T-helper 2 cell (primary cell): ENCODE results near the gene NID2.

ENCODE experiments used
- DNase-seq, 5 experiments: peaks; one replicate each; pipeline versions ENCODE4 v3.0.0 to v3.0.0-alpha.2; 2012 to 2022

NID2 gene

GRCh38 chr14:52000019-52000582 is 68.8 kb downstream of the NID2 start:
- DNase-seq = no peak

DNA sequence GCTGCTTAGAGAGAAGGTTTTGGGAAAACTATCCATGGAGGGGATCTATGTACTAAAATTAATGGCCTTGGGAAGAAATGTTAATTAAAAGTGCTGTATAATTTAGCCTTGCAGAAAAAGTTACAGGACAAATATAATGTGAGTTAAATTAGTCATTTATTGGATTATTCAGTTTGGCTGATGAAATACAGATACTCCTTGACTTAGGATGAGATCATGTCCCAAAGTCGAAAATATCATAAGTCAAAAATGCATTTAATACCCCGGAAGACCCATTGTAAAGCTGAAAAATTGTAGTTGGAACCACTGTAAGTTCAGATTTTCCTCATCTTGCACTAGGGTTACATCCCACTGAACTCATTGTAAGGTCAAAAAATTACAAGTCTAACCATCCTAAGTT is 69.8 kb downstream of the NID2 start:
- no peak for DNase-seq

- DNase-seq = no peak
These were observed 70.5 kb downstream of the NID2 start for GRCh38 chr14:51998348-51998747.

DNA sequence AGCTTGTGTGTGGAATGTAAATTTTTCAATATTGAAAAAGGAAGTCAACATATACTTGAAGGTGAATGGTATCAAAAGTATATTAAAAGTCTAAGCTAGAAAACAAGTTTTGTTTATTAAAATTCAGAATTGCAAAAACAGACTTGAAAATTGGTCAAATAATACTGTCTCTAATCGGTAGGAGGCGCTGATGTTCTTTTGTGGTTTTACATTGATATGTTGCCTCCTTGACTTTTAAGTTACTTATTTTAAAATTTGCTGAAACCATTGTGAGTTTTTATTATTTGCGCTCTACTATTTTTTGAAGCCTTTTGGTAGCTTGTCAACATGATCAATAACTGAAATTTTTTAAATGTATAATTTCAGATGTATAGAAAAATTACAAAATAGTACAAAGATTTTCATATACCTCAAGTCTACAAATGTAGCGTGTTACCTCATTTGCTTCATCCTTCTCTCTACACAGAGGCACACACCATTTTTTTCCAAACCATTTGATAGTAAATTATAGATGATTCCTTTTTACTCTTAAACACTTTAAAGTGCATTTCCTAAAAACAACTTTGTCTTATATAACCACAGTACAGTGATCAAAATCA is 72.6 kb downstream of the NID2 start:
- DNase-seq = peak in 2 of 5 experiments; percentile 16 to 57

GRCh38 chr14:51993285-51993920 is 75.5 kb downstream of the NID2 start:
- peak in 1 of 5 experiments; percentile 60 for DNase-seq

- no peak for DNase-seq
These were observed 78.4 kb downstream of the NID2 start for GRCh38 chr14:51990488-51990887.

DNA sequence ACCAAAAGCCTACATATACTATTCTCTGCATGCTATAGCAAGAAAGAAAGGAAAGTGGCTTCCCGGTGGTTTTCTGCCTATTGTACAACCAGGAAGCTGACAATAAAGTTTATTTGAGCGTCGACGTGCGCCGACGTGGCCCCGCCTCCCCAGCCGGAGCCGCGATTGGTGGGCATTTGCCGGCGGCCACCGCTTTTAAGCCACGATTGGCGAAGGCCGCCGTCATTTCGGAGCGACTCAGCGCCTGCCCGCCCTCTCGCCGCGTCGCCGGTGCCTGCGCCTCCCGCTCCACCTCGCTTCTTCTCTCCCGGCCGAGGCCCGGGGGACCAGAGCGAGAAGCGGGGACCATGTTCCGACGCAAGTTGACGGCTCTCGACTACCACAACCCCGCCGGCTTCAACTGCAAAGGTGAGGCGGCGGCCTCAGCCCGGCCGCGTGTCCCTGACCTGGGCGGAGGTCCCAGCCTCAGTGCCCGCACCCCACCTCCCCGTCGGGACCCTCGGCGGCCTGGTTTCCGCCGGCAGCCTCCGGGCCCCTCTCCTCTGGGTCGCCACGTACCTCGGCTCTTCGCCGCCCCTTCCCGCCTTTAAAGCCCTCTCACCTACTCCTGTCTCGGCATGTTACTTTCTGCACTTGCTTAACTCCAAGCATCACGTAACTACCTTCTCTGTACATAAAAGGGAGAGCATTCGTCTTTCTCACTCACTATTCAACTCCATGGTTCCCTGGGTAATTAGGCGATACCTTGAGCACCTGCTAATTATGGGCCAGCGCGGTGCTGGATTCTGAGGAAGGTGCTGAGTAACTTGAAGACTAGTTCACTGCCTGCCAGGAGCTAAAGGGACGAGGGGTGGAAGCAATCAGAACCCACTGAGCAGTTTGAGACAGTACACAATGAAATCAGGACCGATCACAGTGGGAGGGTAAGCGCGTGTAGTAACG is 79.3 kb downstream of the NID2 start, which contains the start of gene RTRAF:
Gene RTRAF (plus strand): TSS at position 254 of the 942 bp plus-strand sequence. CDS start 94 bp downstream, at position 348.
- DNase-seq = peak; percentile 84 to 97 (median 89)

DNA sequence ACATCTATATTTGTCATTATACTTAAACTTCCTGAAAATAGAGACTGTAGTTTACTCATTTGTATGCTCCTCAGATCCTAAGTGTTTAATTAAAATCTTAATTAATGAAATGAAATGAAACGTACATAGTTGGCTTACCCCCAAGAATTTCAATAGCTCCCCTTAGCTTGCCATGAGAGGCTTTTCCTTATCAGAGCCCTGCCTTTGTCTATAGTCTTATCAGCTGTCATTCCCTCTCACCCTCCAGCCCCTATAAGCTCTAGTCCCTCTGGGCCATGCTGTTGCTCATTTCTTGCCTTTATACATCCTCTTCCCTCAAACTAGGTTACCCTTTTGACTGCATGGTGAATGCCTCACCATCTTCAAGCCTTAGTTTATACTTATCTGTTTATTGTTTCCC is 80.6 kb downstream of the NID2 start:
- DNase-seq = no peak

GRCh38 chr14:51981218-51981854 is 87.5 kb downstream of the NID2 start:
- peak in 1 of 5 experiments; percentile 57 for DNase-seq

DNA sequence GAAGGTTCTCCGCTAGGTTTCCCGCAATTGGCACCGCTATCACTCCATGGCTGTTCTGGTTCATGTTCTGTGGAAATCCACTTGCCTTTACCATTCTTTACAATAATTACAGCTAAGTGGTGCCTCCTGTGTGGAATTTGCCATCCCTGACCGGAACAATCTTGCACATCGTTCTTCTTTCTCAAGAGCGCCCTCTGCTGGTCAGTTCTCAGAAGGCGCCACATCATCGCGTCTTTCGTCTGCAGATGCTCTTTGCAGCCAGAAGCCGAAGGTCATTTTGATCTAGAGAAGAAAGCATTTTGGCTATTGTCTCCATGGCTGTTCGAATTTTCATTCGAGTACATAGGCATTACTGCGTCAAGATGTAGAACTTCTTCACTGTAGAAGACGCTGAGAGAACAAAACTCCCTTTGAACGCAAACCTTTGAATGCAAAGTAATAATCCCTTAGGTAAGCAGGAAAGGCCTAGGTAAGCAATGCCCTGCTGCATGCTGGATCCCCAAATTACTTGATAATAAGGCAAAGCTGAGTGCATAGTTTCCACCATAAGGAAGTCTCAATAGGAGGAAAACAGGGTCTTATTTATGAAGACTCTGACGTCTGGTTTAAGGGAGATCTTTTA is 89.7 kb downstream of the NID2 start:
- peak; percentile 47 to 76 (median 68) for DNase-seq

GRCh38 chr14:51978681-51979085 is 90.2 kb downstream of the NID2 start:
- DNase-seq = no peak

GRCh38 chr14:51977075-51977474 is 91.8 kb downstream of the NID2 start:
- no peak for DNase-seq

DNA sequence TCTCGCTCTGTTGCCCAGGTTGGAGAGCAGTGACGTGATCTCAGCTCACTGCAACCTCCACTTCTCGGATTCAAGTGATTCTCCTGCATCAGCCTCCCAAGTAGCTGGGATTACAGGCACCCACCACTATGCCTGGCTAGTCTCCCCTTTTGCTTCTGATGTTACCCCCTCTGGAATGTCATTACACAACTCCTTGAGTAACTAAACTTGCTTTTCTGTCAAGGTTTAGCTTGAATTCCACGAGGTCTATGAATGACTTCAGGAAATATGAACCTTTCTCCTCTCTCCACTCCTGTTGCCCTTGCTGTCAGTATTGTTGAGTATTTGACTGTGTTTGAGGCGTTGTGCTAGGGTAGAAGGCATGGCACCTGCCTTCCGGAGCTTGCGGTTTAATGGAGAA is 96.3 kb downstream of the NID2 start:
- DNase-seq = no peak

DNA sequence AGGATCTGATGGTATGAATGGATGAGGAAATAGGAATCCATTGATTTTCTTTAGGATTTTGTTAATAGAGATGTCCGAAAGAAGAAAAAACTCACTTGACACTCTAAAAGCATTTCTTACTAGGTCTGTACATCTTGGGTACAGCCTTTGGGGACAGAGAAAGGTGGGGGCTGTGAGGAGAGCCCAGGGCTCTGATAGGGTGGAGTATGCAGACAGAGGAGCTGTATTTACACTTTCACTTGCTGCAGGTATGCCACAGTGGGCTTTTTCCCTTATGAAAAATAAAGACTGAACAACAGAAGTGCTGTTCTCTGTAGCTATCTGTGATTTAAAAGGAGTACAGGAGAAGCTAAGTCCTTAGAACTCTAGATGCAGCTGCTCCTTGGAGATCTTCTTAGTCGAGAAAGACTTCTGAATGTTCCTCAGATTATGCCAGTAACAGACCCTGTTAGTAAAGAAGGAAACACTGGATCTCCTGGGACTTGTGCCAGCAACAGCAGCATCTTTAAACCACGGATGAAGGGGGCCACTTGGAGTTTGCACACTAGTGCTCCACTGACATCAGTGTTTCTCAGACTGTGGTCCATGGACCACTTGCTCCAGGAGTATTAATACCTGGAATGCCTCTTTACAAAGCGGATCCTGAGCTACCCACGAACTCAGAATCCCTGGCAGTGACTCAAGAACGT is 98.9 kb downstream of the NID2 start:
- no peak for DNase-seq

DNA sequence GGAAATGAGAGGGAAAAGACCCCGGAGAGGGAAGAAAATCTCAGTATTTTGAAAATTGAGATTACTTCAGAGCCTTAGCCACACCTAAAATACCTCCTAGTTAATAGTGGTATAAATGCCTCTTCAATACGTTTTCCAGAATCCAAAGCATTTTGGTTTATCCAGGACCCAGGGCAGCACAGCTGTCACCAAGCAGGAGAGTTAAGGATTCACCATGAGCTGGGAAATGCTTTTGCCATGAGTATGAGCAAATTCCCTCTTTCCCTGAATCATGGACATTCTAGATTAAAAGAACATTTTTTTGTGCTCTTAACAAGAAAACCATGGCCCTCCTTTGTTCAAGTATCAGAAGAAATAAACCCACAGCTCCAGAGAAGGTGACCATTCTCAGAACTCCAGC is 101.3 kb downstream of the NID2 start:
- no peak for DNase-seq

- no peak for DNase-seq
These were observed 105.6 kb downstream of the NID2 start for GRCh38 chr14:51963286-51963685.

DNA sequence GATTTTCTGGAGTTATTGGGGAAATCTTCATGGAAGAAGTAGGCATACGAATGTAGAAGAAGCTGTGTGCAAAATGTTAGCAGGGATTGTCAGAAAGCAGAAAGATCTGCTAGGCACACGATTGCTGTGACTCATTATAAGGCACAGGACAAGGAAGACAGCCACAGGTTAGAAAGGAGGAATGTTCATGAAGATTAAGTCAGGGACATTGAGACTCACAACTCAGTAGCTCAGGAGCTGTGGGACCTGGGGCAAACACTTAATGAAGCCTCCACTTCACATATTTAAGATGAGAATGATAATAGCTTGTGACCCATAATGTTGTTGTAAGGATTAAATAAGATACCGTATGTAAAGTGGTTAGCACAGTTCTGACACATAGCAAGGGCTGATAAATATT is 106.1 kb downstream of the NID2 start:
- no peak for DNase-seq

DNA sequence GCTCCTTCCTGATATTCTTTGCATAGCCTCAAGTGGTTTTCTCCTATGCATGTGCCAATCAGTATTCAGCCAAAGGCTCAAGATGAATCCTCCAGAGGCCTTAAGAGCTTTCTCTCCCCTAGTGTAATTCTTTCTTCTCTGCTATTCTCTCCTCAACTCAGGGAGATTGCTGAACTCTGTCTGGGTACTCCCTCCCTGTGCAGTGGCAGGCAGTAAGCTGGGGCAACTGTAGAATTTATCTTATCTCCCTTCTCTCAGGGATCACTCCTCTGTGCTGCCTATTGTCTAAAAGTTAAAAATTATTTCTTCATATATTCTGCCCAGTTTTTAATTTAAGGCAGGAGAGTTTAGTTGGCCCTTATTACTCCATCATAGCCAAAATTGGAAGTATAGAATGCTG is 108.0 kb downstream of the NID2 start:
- DNase-seq = no peak

GRCh38 chr14:51959928-51960327 is 108.9 kb downstream of the NID2 start:
- DNase-seq = no peak

GRCh38 chr14:51957950-51958349 is 110.9 kb downstream of the NID2 start:
- no peak for DNase-seq
